ENCODE measurements around the gene RACK1.

RACK1 gene

GRCh38 chr5:181192337-181193046 lies 51.2 kb downstream of the RACK1 start:
- no peak for DNase-seq

- DNase-seq = no peak
Observed at GRCh38 chr5:181191526-181192336, 52.0 kb downstream of the RACK1 start.

- DNase-seq = no peak
Observed at GRCh38 chr5:181190711-181191525, 52.8 kb downstream of the RACK1 start.

- DNase-seq = no peak
Observed at GRCh38 chr5:181189962-181190710, 53.6 kb downstream of the RACK1 start.

GRCh38 chr5:181189363-181189961 lies 54.2 kb downstream of the RACK1 start:
- no peak for DNase-seq

GRCh38 chr5:181188700-181189362 lies 54.9 kb downstream of the RACK1 start:
- no peak for DNase-seq

- no peak for DNase-seq
Observed at GRCh38 chr5:181187500-181188213, 56.0 kb downstream of the RACK1 start.

GRCh38 chr5:181186986-181187499 lies 56.7 kb downstream of the RACK1 start:
- DNase-seq = no peak

Measured in NCI-H2081 treated with DMSO at 0.1 percent for 48 hours (cell line).